IPS-18a (cell line): ENCODE results near the gene NOTUM.
"Not testable (repeated sequence)": the region's sequence is repeated elsewhere in the genome, so short reads cannot be mapped to it uniquely, and the experiment has no call there.

Experiments used
- H3K27ac ChIP-seq: one replicate; pipeline ENCODE4 v1.5.1; 2013; ENCODE audit warnings: low read length
- H3K27me3 ChIP-seq: one replicate; pipeline ENCODE4 v1.6.1; 2013; ENCODE audit warnings: mild to moderate bottlenecking, low read length; ENCODE audit not compliant: control insufficient read depth, insufficient read depth
- H3K36me3 ChIP-seq: one replicate; pipeline ENCODE4 v1.6.1; 2013; ENCODE audit warnings: low read depth, low read length; ENCODE audit not compliant: control insufficient read depth
- H3K4me1 ChIP-seq: one replicate; pipeline ENCODE4 v1.6.1; 2013; ENCODE audit warnings: low read depth, low read length; ENCODE audit not compliant: control insufficient read depth
- H3K4me3 ChIP-seq: one replicate; pipeline ENCODE4 v1.5.1; 2013; ENCODE audit warnings: low read length
- H3K9ac ChIP-seq: one replicate; pipeline ENCODE4 v1.6.1; 2013; ENCODE audit warnings: mild to moderate bottlenecking, low read length, moderate library complexity
- H3K9me3 ChIP-seq: one replicate; pipeline ENCODE4 v1.6.1; 2013; ENCODE audit warnings: low read depth, low read length; ENCODE audit not compliant: control insufficient read depth

The NOTUM gene

DNA sequence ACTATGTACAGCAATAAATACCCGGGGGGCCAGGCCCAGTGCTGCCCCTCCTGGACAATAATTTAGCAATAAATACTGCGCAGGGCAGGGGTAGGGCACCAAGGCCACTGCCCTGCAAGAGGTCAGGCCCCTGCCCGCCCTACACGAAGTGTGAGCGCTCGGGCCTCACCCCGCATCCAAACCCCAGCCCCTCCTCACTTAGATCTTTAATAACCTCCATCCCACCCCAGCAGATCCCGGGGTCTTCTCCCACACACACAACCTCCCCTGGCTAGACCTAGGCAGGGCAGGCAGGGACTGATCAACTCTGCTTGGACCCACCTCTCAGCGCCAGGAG is 42.7 kb downstream of the NOTUM start:
- not testable (repeated sequence) for H3K27me3 ChIP-seq, H3K4me1 ChIP-seq, H3K4me3 ChIP-seq, H3K9ac ChIP-seq, H3K27ac ChIP-seq, H3K9me3 ChIP-seq
- peaks cover 27% of the 10 kb centered on the region for H3K36me3 ChIP-seq

DNA sequence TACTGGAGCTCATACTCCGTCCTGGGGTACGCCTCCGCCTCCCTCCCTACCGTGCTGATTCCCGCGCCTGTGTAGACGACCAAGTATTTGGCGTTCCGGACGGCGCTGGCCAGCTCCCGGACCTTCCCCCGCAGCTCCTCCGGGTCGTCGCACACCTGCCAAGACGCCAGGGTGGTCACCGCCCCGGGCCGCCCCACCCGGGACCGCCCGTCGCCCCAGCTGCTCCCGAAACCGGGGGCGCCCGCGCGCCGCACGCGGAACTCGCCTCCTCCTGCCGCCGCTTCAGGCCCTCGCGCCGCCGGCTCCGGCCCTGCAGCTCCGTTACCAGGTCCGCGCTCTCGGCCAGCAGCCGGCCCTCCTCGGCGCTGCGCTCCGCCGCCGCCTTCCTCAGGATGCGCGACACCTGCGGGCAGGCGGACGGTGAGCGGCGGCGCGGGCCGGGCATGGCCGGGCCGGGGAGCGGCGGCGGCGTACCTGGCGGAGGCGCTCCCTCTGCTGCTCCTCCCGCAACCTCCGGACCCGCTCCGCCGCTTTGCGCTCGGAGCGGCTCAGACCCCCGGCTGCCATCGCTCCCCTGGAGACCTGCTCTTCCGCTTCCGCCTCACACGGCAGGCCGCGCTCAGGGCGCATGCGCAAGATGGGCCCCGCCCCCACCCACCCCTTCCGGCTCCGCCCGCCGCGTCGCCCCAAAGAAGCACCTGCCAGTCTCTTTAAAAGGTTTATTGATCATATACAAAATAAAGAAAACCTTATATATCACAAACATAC is 43.2 kb downstream of the NOTUM start, which contains the start of gene SIRT7:
Gene SIRT7, minus strand, starts transcription at position 612 of the 768 bp plus-strand sequence. Its CDS starts 45 bp downstream, at position 567.
- H3K4me3 ChIP-seq = peak within 1 kb of the TSS; percentile 72
- H3K9ac ChIP-seq = peak within 1 kb of the TSS; percentile 30
- no peaks in the 10 kb centered on the region for H3K27me3 ChIP-seq
- H3K9me3 ChIP-seq = no peaks in the 10 kb centered on the region
- peaks cover 32% of the 10 kb centered on the region for H3K36me3 ChIP-seq
- no peak within 1 kb of the TSS for H3K27ac ChIP-seq
- H3K4me1 ChIP-seq = peaks cover 6% of the 10 kb centered on the region

DNA sequence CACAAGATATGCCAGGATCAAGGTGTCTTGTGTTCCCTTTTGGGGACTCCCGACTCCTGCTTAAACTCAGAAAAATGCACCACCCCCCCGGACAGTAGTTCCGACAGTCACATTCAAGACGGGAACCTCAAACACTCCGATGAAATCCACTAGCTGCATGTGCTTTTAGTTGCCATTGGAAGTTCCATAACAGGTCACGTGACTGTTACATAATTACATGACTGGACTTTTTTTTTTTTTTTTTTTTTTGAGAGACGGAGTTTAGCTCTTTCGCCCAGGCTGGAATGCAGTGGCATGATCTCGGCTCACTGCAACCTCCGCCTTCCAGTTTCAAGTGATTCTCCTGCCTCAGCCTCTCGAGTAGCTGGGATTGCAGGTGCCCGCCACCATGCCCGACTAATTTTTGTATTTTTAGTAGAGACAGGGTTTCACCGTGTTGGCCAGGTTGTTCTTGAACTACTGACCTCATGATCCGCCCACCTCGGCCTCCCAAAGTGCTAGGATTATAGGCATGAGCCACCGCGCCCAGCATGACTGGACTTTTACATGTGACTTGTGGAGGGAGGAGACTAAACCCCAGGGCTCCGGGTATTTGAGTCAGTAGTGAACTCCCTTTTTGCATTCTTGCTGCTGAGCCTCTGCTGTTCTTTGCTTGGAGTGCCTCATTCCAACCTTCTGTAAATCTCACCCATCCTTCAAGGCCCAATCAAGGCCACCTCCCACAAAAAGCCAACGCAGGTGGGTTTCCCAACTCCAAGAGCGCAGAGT is 44.6 kb downstream of the NOTUM start:
- H3K4me1 ChIP-seq = peaks cover 6% of the 10 kb centered on the region
- no peak overlapping the region for H3K27ac ChIP-seq
- no peaks in the 10 kb centered on the region for H3K9me3 ChIP-seq
- H3K4me3 ChIP-seq = peak overlapping the region; percentile 72
- no peaks in the 10 kb centered on the region for H3K27me3 ChIP-seq
- H3K36me3 ChIP-seq = peaks cover 26% of the 10 kb centered on the region
- H3K9ac ChIP-seq = no peak overlapping the region

DNA sequence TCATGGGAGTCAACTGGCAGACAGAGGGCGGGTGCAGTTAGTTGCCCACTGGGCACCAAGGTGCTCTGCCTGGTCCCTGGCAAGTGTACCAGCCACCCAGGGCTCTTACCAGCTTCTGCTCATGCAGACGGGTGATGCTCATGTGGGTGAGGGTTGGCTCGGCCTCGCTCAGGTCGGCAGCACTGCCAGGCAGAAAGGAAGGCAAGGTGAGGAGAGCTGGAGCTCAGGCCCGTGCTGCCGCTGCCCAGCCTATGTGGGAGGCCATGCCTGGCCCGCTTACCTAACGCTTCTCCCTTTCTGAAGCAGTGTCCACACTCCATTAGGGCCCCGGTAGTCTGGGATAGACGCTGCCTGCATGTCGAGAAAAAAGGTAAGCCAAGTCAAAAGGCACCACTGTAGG is 45.7 kb downstream of the NOTUM start:
- peaks cover 8% of the 10 kb centered on the region for H3K4me1 ChIP-seq
- no peak overlapping the region for H3K4me3 ChIP-seq
- H3K27ac ChIP-seq = no peak overlapping the region
- no peaks in the 10 kb centered on the region for H3K9me3 ChIP-seq
- H3K27me3 ChIP-seq = peaks cover 4% of the 10 kb centered on the region
- no peak overlapping the region for H3K9ac ChIP-seq
- peaks cover 21% of the 10 kb centered on the region for H3K36me3 ChIP-seq

DNA sequence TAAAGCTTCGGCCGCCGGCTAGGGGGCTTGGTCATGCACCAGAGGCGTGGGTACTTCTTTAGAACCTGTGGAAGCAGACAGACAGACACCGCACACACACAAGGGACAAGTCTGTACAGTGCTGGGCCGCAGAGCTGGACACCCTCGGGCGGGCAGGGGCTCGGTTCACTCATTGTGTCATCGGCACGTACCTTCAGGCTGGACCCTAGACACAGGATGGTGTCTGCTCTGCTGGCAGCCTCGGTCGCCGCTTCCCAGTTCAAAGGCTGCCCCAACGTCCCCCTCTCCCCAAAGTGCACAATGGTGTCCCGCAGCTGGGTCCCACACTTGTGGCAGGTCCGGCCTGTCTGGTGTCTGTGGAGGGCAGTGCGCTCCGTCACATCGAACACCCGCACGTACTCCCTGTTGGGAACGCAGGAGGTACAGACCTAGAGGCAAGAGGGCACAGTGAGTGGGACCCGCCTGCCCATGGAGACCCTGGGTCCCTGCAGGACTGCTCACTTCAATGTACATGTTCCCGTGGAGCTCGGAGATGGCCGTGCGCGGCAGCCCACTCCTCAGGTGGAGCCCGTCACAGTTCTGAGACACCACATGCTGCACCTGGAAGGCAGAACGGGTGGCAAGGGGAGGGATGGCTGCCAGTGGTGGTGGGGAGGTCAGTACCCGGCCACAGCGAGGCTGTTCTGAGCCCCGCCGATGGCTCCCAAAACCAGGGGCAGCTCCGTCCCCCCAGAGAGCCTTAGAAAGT is 46.7 kb downstream of the NOTUM start:
- no peak overlapping the region for H3K4me3 ChIP-seq
- H3K9ac ChIP-seq = no peak overlapping the region
- H3K27me3 ChIP-seq = peaks cover 12% of the 10 kb centered on the region
- H3K9me3 ChIP-seq = no peaks in the 10 kb centered on the region
- H3K36me3 ChIP-seq = peaks cover 21% of the 10 kb centered on the region
- H3K4me1 ChIP-seq = peaks cover 14% of the 10 kb centered on the region
- H3K27ac ChIP-seq = no peak overlapping the region

DNA sequence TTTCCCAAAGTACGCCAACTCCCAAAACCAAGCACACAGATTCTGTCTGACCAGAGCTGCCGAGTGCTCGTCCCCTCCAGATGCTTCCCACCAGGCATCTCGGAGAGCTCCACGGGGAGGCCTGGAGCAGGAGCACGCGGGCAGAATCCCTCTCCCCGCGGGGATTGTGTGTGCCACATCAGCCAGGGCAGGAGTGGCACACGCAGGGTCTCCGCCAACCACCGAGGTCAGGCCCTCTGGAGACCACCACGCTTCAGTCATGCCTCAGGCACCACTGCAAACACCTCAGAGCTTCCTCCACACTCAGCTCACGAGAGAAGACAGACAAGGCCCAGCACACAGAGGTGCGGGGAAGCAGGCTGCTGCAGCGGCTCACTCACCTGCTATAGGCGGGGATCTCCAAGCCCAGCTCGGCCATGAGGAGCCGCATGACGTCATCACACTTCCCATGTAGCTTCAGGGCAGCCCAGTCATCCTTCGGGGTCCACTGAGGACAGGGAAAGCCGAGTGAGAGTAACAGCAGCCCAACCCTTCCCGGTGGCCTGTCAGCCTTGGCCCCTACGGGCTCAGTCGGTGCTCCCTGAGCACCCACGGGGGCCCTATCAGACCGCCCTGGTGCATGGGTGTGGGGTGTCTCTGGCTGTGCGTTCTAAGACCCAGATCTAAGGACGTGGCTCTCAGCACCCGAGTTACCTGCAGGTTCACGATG is 47.4 kb downstream of the NOTUM start:
- peaks cover 12% of the 10 kb centered on the region for H3K27me3 ChIP-seq
- no peak overlapping the region for H3K4me3 ChIP-seq
- H3K4me1 ChIP-seq = peaks cover 14% of the 10 kb centered on the region
- no peaks in the 10 kb centered on the region for H3K9me3 ChIP-seq
- no peak overlapping the region for H3K27ac ChIP-seq
- peaks cover 21% of the 10 kb centered on the region for H3K36me3 ChIP-seq
- H3K9ac ChIP-seq = no peak overlapping the region

DNA sequence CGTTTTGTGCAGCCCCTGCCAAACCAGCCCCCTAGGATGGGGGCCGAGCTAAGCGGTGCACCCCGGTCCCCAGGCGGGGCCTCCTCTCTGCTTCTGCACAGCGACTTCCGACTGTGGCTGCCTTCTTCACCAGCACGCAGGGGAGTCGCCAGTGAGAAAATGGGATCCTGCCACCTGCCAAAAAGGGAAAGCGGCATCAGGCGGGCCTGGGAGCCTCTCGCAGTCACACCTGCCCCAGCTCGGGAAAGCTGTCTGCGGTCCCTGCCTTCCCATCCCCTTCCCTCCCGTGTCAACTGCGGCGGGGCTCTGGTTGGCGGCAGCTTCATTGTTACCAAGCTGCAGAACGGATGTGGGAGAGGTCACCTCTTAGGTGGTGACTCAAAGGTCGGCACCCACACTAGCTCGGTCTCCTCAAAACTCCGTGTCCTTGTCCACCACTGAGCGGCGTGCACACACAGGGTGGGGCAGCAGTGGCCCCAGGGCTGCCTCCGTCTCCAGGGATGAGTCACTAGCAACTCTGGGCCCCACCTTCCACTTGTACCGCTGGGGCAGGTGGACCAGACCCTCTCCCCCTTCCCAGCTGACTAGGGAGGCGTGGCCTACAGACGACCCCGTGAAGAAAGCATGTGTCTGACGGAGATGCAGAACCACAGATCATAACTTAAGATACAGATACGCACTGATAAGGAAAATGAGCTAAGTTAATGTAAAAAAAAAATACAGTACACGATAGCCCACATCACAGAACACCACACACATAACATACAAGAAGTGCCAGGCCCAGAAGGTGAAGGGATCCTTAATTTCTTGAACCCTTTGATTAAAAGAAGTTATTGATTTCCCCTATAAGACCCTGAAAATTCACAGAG is 48.3 kb downstream of the NOTUM start:
- H3K36me3 ChIP-seq = peaks cover 21% of the 10 kb centered on the region
- no peak overlapping the region for H3K9ac ChIP-seq

DNA sequence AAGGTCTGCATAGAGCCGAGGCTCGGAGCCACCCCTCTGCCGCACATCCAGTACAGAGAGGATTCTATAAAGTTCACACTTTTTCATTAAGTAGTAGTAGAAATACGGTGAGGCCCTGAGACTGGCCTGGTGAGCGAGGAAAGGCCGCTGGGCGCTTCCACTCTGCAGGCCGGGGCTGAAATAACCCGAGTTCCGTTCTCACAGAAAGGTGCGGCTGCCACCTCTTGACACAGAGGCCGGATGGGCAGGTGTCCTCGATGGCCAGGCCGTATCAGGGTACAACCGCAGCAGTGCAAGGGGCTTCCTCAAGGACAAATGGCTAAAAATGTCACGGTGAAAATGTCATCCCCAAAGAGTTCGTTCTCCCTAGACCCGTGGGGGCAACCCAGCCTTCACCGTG is 49.0 kb downstream of the NOTUM start:
- Histone ChIP-seq H3K27ac (no peak overlapping the region), H3K27me3 (peaks cover 12% of the 10 kb centered on the region), H3K4me1 (peaks cover 11% of the 10 kb centered on the region), H3K4me3 (peak overlapping the region; percentile 49), H3K9me3 (no peaks in the 10 kb centered on the region), H3K9ac (no peak overlapping the region), H3K36me3 (peaks cover 21% of the 10 kb centered on the region)

More for the DNA sequence above, 48.3 kb downstream of the NOTUM start:
- Histone ChIP-seq H3K4me3 (no peak overlapping the region), H3K27ac (no peak overlapping the region), H3K27me3 (peaks cover 12% of the 10 kb centered on the region), H3K4me1 (peaks cover 14% of the 10 kb centered on the region), H3K9me3 (no peaks in the 10 kb centered on the region)

DNA sequence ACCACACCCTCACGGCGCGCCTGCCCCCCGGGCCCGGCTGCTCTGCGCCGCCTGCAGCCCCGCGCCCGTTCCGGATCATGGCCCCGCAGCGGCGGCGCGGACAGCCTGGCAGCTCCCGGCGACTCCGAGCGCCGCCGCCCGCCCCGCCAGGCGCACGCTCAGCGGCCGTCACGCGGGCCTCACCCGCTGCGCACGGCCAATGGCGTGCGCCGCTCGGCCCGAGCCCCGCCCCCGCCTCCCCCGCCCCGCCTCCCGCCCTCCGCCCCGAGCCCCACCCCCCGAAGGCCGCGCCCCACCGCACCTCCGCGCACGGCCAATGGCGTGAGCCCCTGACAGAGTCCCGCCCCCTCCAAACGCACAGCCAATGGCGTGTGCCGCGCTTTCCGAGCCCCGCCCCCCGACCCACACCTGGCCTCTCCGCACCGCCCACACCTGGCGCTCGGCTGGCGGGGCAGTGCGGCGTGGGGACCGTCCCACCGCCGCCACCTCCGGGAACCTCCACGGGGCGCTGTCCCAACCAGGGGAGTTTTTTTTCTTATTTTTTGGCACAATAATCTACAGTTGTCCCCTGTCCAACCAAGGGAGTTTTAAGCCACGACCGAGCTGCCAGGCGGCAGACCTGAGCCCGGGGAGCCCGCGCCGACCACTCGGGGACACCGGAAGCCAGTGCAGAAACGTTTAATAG is 49.6 kb downstream of the NOTUM start, which contains the start of gene PCYT2:
Gene PCYT2, minus strand, starts transcription at position 123 of the 685 bp plus-strand sequence. Its CDS starts 44 bp downstream, at position 79.
- no peak within 1 kb of the TSS for H3K27ac ChIP-seq
- H3K27me3 ChIP-seq = peaks cover 12% of the 10 kb centered on the region
- peak within 1 kb of the TSS; percentile 69 for H3K4me3 ChIP-seq
- peaks cover 9% of the 10 kb centered on the region for H3K4me1 ChIP-seq
- peak within 1 kb of the TSS; percentile 38 for H3K9ac ChIP-seq
- no peaks in the 10 kb centered on the region for H3K9me3 ChIP-seq
- H3K36me3 ChIP-seq = peaks cover 21% of the 10 kb centered on the region

DNA sequence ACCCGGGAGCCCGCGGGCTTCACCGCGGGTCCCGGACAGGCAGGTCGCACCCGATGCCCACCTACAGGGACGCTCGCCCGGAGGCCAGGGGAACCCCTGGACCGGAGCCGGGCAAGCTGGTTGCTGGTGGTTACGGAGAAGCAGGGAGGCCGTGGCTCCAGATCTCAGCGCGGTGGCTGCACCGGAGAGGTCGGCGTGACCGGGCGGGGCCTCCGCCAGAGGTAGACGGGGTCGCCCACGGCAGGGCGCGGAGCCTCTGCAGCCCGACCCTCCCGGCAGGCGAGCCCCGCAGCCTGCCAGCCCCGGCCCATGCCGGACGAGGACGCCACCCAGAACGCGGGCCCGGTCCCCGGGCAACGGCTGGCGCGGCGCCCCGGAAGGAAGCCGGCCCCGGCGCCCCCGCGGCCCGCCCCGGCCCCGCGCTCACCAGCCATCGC is 50.1 kb downstream of the NOTUM start:
- H3K27ac ChIP-seq = no peak overlapping the region

More for the DNA sequence above, 50.1 kb downstream of the NOTUM start:
- Histone ChIP-seq H3K4me1 (peaks cover 9% of the 10 kb centered on the region), H3K4me3 (peak overlapping the region; percentile 69), H3K27me3 (peaks cover 12% of the 10 kb centered on the region), H3K9me3 (no peaks in the 10 kb centered on the region), H3K9ac (peak overlapping the region; percentile 38), H3K36me3 (peaks cover 21% of the 10 kb centered on the region)
